IPS-20b (cell line): ENCODE data around the gene FAM228B.

Experiments used
- H3K27ac ChIP-seq: one replicate; pipeline ENCODE4 v1.5.1; 2013; ENCODE audit warnings: low read length
- H3K27me3 ChIP-seq: 2 replicates; pipeline ENCODE4 v1.6.1; 2013; ENCODE audit warnings: mild to moderate bottlenecking, low read length, inconsistent platforms; ENCODE audit not compliant: insufficient read depth
- H3K36me3 ChIP-seq: 2 replicates; pipeline ENCODE4 v1.6.1; 2013; ENCODE audit warnings: low read depth, mild to moderate bottlenecking, inconsistent platforms, low read length, moderate library complexity; ENCODE audit not compliant: insufficient read depth
- H3K4me1 ChIP-seq: 2 replicates; pipeline ENCODE4 v1.6.1; 2013; ENCODE audit warnings: mild to moderate bottlenecking, control low read depth, inconsistent platforms, low read length, moderate library complexity; ENCODE audit not compliant: insufficient read depth
- H3K4me3 ChIP-seq: 2 replicates; pipeline ENCODE4 v1.5.1; 2013; ENCODE audit warnings: mild to moderate bottlenecking, low read length, inconsistent platforms
- H3K9ac ChIP-seq: 2 replicates; pipeline ENCODE4 v1.6.1; 2013; ENCODE audit warnings: low read depth, mild to moderate bottlenecking, inconsistent platforms, low read length, moderate library complexity
- H3K9me3 ChIP-seq: 2 replicates; pipeline ENCODE4 v1.6.1; 2013; ENCODE audit warnings: mild to moderate bottlenecking, low read depth, low read length, inconsistent platforms; ENCODE audit not compliant: insufficient read depth

FAM228B gene

GRCh38 chr2:24163601-24164000, 40.3 kb downstream of the FAM228B start:
- Histone ChIP-seq H3K9ac (no peak overlapping the region), H3K27ac (no peak overlapping the region), H3K27me3 (no peaks in the 10 kb centered on the region), H3K9me3 (peaks cover 8% of the 10 kb centered on the region; the same call in 1 of the 2 replicates), H3K36me3 (no peaks in the 10 kb centered on the region), H3K4me3 (no peak overlapping the region), H3K4me1 (no peaks in the 10 kb centered on the region)

- H3K9me3 ChIP-seq, result peaks cover 8% of the 10 kb centered on the region; the same call in 1 of the 2 replicates
- H3K4me1 ChIP-seq, result no peaks in the 10 kb centered on the region
- no peak overlapping the region for H3K27ac ChIP-seq
- no peak overlapping the region for H3K9ac ChIP-seq
- no peaks in the 10 kb centered on the region for H3K36me3 ChIP-seq
- H3K4me3 ChIP-seq, result no peak overlapping the region
- H3K27me3 ChIP-seq, result no peaks in the 10 kb centered on the region
Observed at GRCh38 chr2:24164416-24164973, 41.2 kb downstream of the FAM228B start.

- Histone ChIP-seq H3K36me3 (no peaks in the 10 kb centered on the region), H3K4me3 (no peak overlapping the region), H3K9ac (no peak overlapping the region), H3K9me3 (no peaks in the 10 kb centered on the region), H3K27me3 (no peaks in the 10 kb centered on the region), H3K27ac (no peak overlapping the region), H3K4me1 (no peaks in the 10 kb centered on the region)
Observed at GRCh38 chr2:24169023-24169422, 45.8 kb downstream of the FAM228B start.

GRCh38 chr2:24174851-24175277, 51.6 kb downstream of the FAM228B start, which contains the start of gene FAM228A:
Gene FAM228A (plus strand): TSS chr2:24175053. CDS start chr2:24175481, 428 bp downstream.
- no peaks in the 10 kb centered on the region for H3K9me3 ChIP-seq

GRCh38 chr2:24175631-24176187, 52.4 kb downstream of the FAM228B start:
- H3K9me3 ChIP-seq, result no peaks in the 10 kb centered on the region
- no peaks in the 10 kb centered on the region for H3K4me1 ChIP-seq
- H3K36me3 ChIP-seq, result no peaks in the 10 kb centered on the region
- no peak overlapping the region for H3K27ac ChIP-seq
- H3K9ac ChIP-seq, result no peak overlapping the region
- no peaks in the 10 kb centered on the region for H3K27me3 ChIP-seq
- H3K4me3 ChIP-seq, result no peak overlapping the region

More at GRCh38 chr2:24174851-24175277, 51.6 kb downstream of the FAM228B start, which contains the start of gene FAM228A:
- H3K36me3 ChIP-seq, result no peaks in the 10 kb centered on the region
- no peaks in the 10 kb centered on the region for H3K4me1 ChIP-seq
- H3K4me3 ChIP-seq, result no peak within 1 kb of the TSS
- no peaks in the 10 kb centered on the region for H3K27me3 ChIP-seq
- no peak within 1 kb of the TSS for H3K9ac ChIP-seq
- H3K27ac ChIP-seq, result no peak within 1 kb of the TSS

- no peaks in the 10 kb centered on the region for H3K4me1 ChIP-seq
- no peaks in the 10 kb centered on the region for H3K9me3 ChIP-seq
- H3K9ac ChIP-seq, result no peak overlapping the region
- H3K36me3 ChIP-seq, result no peaks in the 10 kb centered on the region
- H3K4me3 ChIP-seq, result no peak overlapping the region
- no peaks in the 10 kb centered on the region for H3K27me3 ChIP-seq
- no peak overlapping the region for H3K27ac ChIP-seq
Observed at GRCh38 chr2:24176326-24176725, 53.1 kb downstream of the FAM228B start.

- Histone ChIP-seq H3K27ac (no peak overlapping the region), H3K27me3 (no peaks in the 10 kb centered on the region), H3K4me3 (no peak overlapping the region), H3K9me3 (no peaks in the 10 kb centered on the region), H3K36me3 (no peaks in the 10 kb centered on the region), H3K9ac (no peak overlapping the region), H3K4me1 (no peaks in the 10 kb centered on the region)
Observed at GRCh38 chr2:24179683-24180082, 56.4 kb downstream of the FAM228B start.

GRCh38 chr2:24181849-24182248, 58.6 kb downstream of the FAM228B start:
- no peaks in the 10 kb centered on the region for H3K9me3 ChIP-seq
- no peak overlapping the region for H3K27ac ChIP-seq
- H3K4me1 ChIP-seq, result no peaks in the 10 kb centered on the region
- no peaks in the 10 kb centered on the region for H3K27me3 ChIP-seq
- no peak overlapping the region for H3K4me3 ChIP-seq
- H3K36me3 ChIP-seq, result no peaks in the 10 kb centered on the region
- no peak overlapping the region for H3K9ac ChIP-seq

GRCh38 chr2:24182507-24182906, 59.2 kb downstream of the FAM228B start:
- H3K9me3 ChIP-seq, result no peaks in the 10 kb centered on the region
- no peaks in the 10 kb centered on the region for H3K27me3 ChIP-seq
- H3K36me3 ChIP-seq, result no peaks in the 10 kb centered on the region
- no peak overlapping the region for H3K4me3 ChIP-seq
- no peaks in the 10 kb centered on the region for H3K4me1 ChIP-seq
- no peak overlapping the region for H3K27ac ChIP-seq
- H3K9ac ChIP-seq, result no peak overlapping the region

GRCh38 chr2:24183366-24184069, 60.2 kb downstream of the FAM228B start:
- no peak overlapping the region for H3K4me3 ChIP-seq
- no peaks in the 10 kb centered on the region for H3K9me3 ChIP-seq
- no peaks in the 10 kb centered on the region for H3K36me3 ChIP-seq
- H3K9ac ChIP-seq, result no peak overlapping the region
- H3K27ac ChIP-seq, result no peak overlapping the region
- H3K4me1 ChIP-seq, result no peaks in the 10 kb centered on the region
- no peaks in the 10 kb centered on the region for H3K27me3 ChIP-seq

GRCh38 chr2:24189551-24189950, 66.3 kb downstream of the FAM228B start:
- Histone ChIP-seq H3K4me1 (no peaks in the 10 kb centered on the region), H3K9me3 (no peaks in the 10 kb centered on the region), H3K27me3 (peaks cover 5% of the 10 kb centered on the region; the same call in 1 of the 2 replicates)

GRCh38 chr2:24190503-24190902, 67.2 kb downstream of the FAM228B start:
- no peaks in the 10 kb centered on the region for H3K9me3 ChIP-seq
- no peak overlapping the region for H3K9ac ChIP-seq
- no peaks in the 10 kb centered on the region for H3K4me1 ChIP-seq
- no peak overlapping the region for H3K27ac ChIP-seq
- no peaks in the 10 kb centered on the region for H3K36me3 ChIP-seq
- H3K4me3 ChIP-seq, result no peak overlapping the region
- H3K27me3 ChIP-seq, result peaks cover 5% of the 10 kb centered on the region; the same call in 1 of the 2 replicates

More at GRCh38 chr2:24189551-24189950, 66.3 kb downstream of the FAM228B start:
- H3K27ac ChIP-seq, result no peak overlapping the region
- H3K4me3 ChIP-seq, result no peak overlapping the region
- no peak overlapping the region for H3K9ac ChIP-seq
- H3K36me3 ChIP-seq, result no peaks in the 10 kb centered on the region
